CD8-positive, alpha-beta memory T cell (primary cell): ENCODE results near the gene SH2D3C. TPM values are rescaled to one million over a fixed set of nuclear protein-coding genes. Genes with fewer than 3 reads are reported as not detected.

Source experiments
- CTCF ChIA-PET: fragments of 350-600 bp; sonication (Branson Sonifier 250); formaldehyde crosslinking; loops from one replicate; lab custom pipeline; 2021; ENCODE audit warnings: antibody characterized with exemption; lab: Charles Lee
- POLR2A ChIA-PET: fragments of 350-600 bp; sonication (Branson Sonifier 250); formaldehyde crosslinking; loops from one replicate; lab custom pipeline; 2021; ENCODE audit warnings: antibody characterized with exemption; lab: Charles Lee
- DNase-seq, 5 donors: peaks; one replicate each; pipeline versions ENCODE4 v3.0.0 to v3.0.0-alpha.2; 2020 to 2022; ENCODE audit warnings: mixed read lengths in 1 of 5
- H3K27ac ChIP-seq: one replicate; pipeline ENCODE4 v1.7.0; 2013; ENCODE audit warnings: low read depth, mild to moderate bottlenecking, low read length, moderate library complexity
- H3K27me3 ChIP-seq: 2 replicates; pipeline ENCODE4 v1.7.0; 2013; ENCODE audit warnings: low read length, mild to moderate bottlenecking; ENCODE audit not compliant: insufficient read depth, poor library complexity, severe bottlenecking
- H3K36me3 ChIP-seq: 2 replicates; pipeline ENCODE4 v1.7.0; 2013; ENCODE audit warnings: mild to moderate bottlenecking, low read length, moderate library complexity; ENCODE audit not compliant: insufficient read depth
- H3K4me1 ChIP-seq: 2 replicates; pipeline ENCODE4 v1.7.0; 2013; ENCODE audit warnings: mild to moderate bottlenecking, low read length, moderate library complexity; ENCODE audit not compliant: insufficient read depth
- H3K4me3 ChIP-seq: 2 replicates; pipeline ENCODE4 v1.7.0; 2013; ENCODE audit warnings: mild to moderate bottlenecking, low read length
- H3K9me3 ChIP-seq: 2 replicates; pipeline ENCODE4 v1.7.0; 2013; ENCODE audit warnings: mild to moderate bottlenecking, low read length
- H3K27ac Mint-ChIP-seq, 8 donors: one replicate each; pipeline ENCODE4 v1.8.0; 2020 to 2021; ENCODE audit warnings: mixed read lengths in 8 of 8, mild to moderate bottlenecking in 6 of 8, inconsistent platforms in 3 of 8, moderate library complexity in 3 of 8
- H3K27me3 Mint-ChIP-seq, 2 donors: one replicate each; pipeline ENCODE4 v1.8.0; 2020 to 2021; ENCODE audit warnings: mixed read lengths in 2 of 2, mild to moderate bottlenecking in 1 of 2, moderate library complexity in 1 of 2
- H3K36me3 Mint-ChIP-seq, 3 donors: one replicate each; pipeline ENCODE4 v1.8.0; 2020 to 2021; ENCODE audit warnings: mixed read lengths in 3 of 3, inconsistent platforms in 1 of 3, mild to moderate bottlenecking in 1 of 3
- H3K4me1 Mint-ChIP-seq, 3 donors: one replicate each; pipeline ENCODE4 v1.8.0; 2020 to 2021; ENCODE audit warnings: mixed read lengths in 3 of 3, inconsistent platforms in 1 of 3, mild to moderate bottlenecking in 1 of 3
- H3K4me3 Mint-ChIP-seq, 7 donors: one replicate each; pipeline ENCODE4 v1.8.0; 2020 to 2021; ENCODE audit warnings: mixed read lengths in 7 of 7, mild to moderate bottlenecking in 6 of 7, moderate library complexity in 4 of 7, inconsistent platforms in 2 of 7
- H3K9me3 Mint-ChIP-seq, 5 donors: one replicate each; pipeline ENCODE4 v1.8.0; 2020 to 2022; ENCODE audit warnings: mixed read lengths in 5 of 5, mild to moderate bottlenecking in 3 of 5, moderate library complexity in 2 of 5, inconsistent platforms in 1 of 5
- polyA plus RNA-seq: library from polyadenylated mRNA; unstranded; fragments of 300-500 nt; fragmentation: Illumina TruSeq; gene quantifications from one replicate; pipeline ENCODE4 v1.2.3, GENCODE V29; 2021
- total RNA-seq, 2 experiments: library from RNA; stranded (reverse); gene quantifications; one replicate each; pipeline ENCODE4 v1.2.3, GENCODE V29; 2021

SH2D3C gene
- total and polyA plus RNA-seq, 3 experiments from 2014 or later, result 13.9 to 50.7 (median 14.1) TPM

DNA sequence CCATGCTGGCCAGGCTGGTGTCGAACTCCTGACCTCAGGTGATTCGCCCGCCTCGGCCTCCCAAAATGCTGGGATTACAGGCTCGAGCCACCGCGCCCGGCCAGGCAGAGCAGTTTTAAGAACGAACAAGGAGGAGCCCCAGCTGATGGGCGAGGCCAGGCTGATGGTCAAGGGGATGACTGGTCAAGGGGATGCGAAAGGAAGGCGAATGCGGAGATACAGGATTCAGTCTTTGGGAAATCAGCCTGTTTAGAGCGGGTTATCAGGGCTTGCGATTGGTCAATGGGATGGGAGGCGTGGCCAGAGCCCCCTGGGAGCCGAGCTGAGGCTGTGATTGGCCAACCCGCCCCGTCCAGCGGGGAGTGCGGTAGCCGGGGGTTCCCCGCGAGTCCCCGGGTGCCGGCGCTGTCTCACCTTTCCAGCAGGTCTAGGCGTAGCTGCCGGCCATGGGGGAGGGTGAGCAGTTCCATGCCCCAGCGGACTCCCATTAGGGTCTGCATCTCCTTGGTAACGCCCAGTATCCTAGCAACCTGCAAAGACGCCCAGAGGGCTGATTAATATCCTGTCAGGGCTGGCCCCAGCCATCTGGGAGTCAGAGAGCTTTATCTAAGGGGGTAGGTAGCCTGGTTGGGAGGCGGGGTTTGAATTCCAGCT is 35.9 kb downstream of the SH2D3C start:
- ChIA-PET CTCF (interaction anchor here (1.6 to 4.9 kb wide), 3 partner anchors 8 to 127 kb away, joined by 7 to 21 read pairs (median 14); partner anchors contain the start of genes CDK9 and TOR2A), POLR2A (interaction anchor here (1.3 kb wide), 1 partner anchor 28 kb away, joined by 5 read pairs; no protein-coding TSS in a partner anchor)
- H3K9me3 Mint-ChIP-seq, result no peaks in the 10 kb centered on the region
- Histone ChIP-seq H3K36me3 (peaks cover 20% of the 10 kb centered on the region), H3K27me3 (no peaks in the 10 kb centered on the region), H3K4me1 (peaks cover 6% of the 10 kb centered on the region), H3K27ac (no peak overlapping the region), H3K9me3 (no peaks in the 10 kb centered on the region), H3K4me3 (no peak overlapping the region)
- H3K27ac Mint-ChIP-seq, result peak overlapping the region in 1 of 8 donors; percentile 52
- peaks cover 6 to 10% (median 8%) of the 10 kb centered on the region in 3 donors for H3K4me1 Mint-ChIP-seq
- DNase-seq, result no peak
- H3K27me3 Mint-ChIP-seq, result no peaks in the 10 kb centered on the region
- H3K36me3 Mint-ChIP-seq, result peaks cover 0 to 87% (median 12%) of the 10 kb centered on the region in 3 donors
- no peak overlapping the region for H3K4me3 Mint-ChIP-seq

- Histone ChIP-seq H3K27me3 (no peaks in the 10 kb centered on the region), H3K27ac (no peak overlapping the region), H3K36me3 (peaks cover 20% of the 10 kb centered on the region), H3K4me3 (no peak overlapping the region), H3K4me1 (peaks cover 2% of the 10 kb centered on the region), H3K9me3 (no peaks in the 10 kb centered on the region)
- Mint-ChIP-seq H3K27ac (peak overlapping the region in 3 of 8 donors; percentile 75 to 93 (median 89)), H3K27me3 (no peaks in the 10 kb centered on the region), H3K9me3 (no peaks in the 10 kb centered on the region), H3K36me3 (peaks cover 0 to 84% (median 12%) of the 10 kb centered on the region in 3 donors), H3K4me3 (no peak overlapping the region), H3K4me1 (peaks cover 3 to 7% (median 3%) of the 10 kb centered on the region in 3 donors)
- POLR2A ChIA-PET, result interaction anchor here (0.7 to 1.3 kb wide), 2 partner anchors 29 to 44 kb away, joined by 5 to 7 read pairs; partner anchors contain the start of gene CDK9
- DNase-seq, result no peak
- CTCF ChIA-PET, result interaction anchor here (4.9 kb wide), 1 partner anchor 43 kb away, joined by 21 read pairs; the partner anchor contains the start of gene CDK9
Observed at GRCh38 chr9:127741831-127742434, 36.5 kb downstream of the SH2D3C start.

DNA sequence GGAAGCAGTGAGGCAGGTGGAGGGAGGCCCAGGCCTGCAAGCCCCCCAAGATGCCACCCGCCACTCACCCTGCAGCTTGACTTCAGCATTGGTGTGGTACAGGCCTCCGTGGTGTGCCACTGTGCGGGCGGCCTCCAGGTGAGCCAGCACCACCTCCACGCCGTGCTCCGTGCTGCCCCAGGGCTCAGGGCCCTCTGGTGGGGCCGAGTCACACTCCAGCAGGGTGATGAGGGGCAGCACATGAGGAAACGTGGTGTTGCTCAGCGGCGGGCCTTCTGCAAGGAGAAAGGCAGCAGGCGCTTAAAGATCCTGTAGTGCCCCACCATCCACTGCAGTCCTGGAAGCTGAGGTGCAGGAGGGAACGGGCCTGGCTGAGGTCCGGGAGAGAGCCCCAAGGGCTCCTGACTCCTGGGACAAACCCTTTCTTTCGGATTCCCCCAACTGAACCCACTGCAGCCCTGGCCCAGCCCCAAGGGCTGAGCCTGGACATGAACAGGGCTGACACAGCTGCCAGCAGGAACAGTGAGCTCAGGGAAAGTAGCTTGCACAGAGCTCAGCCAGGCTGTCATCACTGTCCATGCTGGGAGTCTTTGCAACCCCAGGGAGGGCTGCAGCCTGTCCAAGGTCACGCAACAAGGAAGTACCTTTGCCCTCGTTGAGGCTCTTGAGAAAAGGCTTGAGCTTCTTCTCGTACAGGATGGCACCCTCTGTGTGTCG is 38.7 kb downstream of the SH2D3C start:
- peaks cover 14% of the 10 kb centered on the region for H3K36me3 ChIP-seq
- H3K27me3 ChIP-seq, result no peaks in the 10 kb centered on the region
- H3K4me3 Mint-ChIP-seq, result no peak overlapping the region
- no peaks in the 10 kb centered on the region for H3K9me3 Mint-ChIP-seq
- H3K4me1 ChIP-seq, result peaks cover 7% of the 10 kb centered on the region
- H3K4me3 ChIP-seq, result no peak overlapping the region
- H3K36me3 Mint-ChIP-seq, result peaks cover 0 to 68% (median 11%) of the 10 kb centered on the region in 3 donors
- H3K27ac Mint-ChIP-seq, result peak overlapping the region in 1 of 8 donors; percentile 68
- H3K4me1 Mint-ChIP-seq, result peaks cover 6 to 12% (median 10%) of the 10 kb centered on the region in 3 donors
- POLR2A ChIA-PET, result no interaction called here
- CTCF ChIA-PET, result interaction anchor here (0.9 to 1.4 kb wide), 2 partner anchors 29 to 131 kb away, joined by 3 read pairs; no protein-coding TSS in a partner anchor
- H3K9me3 ChIP-seq, result no peaks in the 10 kb centered on the region
- H3K27me3 Mint-ChIP-seq, result no peaks in the 10 kb centered on the region
- DNase-seq, result no peak
- H3K27ac ChIP-seq, result no peak overlapping the region

DNA sequence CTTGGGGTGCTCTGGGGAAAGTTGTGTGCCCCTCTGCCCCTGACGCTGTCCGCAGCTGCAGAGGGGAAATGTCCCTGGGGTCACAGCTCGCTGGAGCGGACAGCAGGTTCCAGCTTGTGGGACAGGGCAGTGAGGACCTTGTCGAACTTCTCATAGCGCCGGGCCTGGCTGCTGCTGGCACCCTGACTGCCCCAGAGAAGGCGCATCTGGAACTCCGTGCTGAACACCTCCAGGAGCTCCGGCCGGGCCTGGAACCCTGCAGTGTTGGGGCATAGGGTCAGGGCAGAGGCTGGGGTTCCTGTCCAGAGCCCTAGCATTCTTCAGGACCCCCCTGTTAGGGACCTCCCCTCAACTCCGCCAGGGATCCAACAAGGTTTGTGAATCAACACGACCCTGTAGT is 39.8 kb downstream of the SH2D3C start:
- Mint-ChIP-seq H3K36me3 (peaks cover 0 to 58% (median 11%) of the 10 kb centered on the region in 3 donors), H3K27me3 (no peaks in the 10 kb centered on the region), H3K4me3 (no peak overlapping the region), H3K9me3 (no peaks in the 10 kb centered on the region), H3K4me1 (peaks cover 13 to 21% (median 19%) of the 10 kb centered on the region in 3 donors), H3K27ac (peak overlapping the region in 6 of 8 donors; percentile 50 to 92 (median 89))
- H3K27me3 ChIP-seq, result no peaks in the 10 kb centered on the region
- no peak for DNase-seq
- peaks cover 8% of the 10 kb centered on the region for H3K36me3 ChIP-seq
- CTCF ChIA-PET, result interaction anchor here (0.8 to 6.1 kb wide), 3 partner anchors 24 to 184 kb away, joined by 3 to 68 read pairs (median 4); no protein-coding TSS in a partner anchor
- H3K27ac ChIP-seq, result no peak overlapping the region
- no peak overlapping the region for H3K4me3 ChIP-seq
- POLR2A ChIA-PET, result interaction anchor here (1.6 kb wide), 1 partner anchor 37 kb away, joined by 3 read pairs; no protein-coding TSS in a partner anchor
- no peaks in the 10 kb centered on the region for H3K9me3 ChIP-seq
- peaks cover 18% of the 10 kb centered on the region for H3K4me1 ChIP-seq

DNA sequence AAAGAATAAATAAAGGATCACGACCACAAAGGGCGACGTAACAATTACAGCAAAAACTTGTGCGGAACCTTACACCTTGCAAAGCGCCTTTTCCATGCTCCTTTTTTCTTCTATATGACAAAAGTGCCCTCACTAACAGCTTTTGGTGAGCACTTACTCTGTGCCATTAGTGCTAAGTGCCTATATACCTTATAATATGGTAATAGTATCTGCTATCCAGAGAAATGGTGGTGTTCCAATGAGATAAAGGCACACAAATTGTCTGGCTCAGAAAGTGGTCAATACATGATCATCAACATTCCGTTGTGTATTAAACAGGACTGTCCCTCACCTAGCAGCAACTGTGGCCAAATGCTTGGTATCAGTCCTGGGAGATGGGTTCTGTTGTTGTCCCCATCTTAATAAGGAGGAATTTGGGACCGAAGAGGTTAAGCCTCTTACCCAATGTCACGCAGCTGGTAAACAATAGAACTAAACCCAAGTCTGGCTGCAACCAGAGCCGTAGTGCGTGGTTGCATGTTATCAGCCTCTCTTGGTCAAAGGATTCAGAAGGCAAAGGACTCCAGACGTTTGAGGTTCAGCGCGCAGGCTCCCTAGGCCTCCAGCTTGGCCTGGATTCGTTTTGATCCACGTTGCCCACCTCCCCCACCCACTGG is 42.8 kb downstream of the SH2D3C start:
- peaks cover 0 to 47% (median 7%) of the 10 kb centered on the region in 3 donors for H3K36me3 Mint-ChIP-seq

DNA sequence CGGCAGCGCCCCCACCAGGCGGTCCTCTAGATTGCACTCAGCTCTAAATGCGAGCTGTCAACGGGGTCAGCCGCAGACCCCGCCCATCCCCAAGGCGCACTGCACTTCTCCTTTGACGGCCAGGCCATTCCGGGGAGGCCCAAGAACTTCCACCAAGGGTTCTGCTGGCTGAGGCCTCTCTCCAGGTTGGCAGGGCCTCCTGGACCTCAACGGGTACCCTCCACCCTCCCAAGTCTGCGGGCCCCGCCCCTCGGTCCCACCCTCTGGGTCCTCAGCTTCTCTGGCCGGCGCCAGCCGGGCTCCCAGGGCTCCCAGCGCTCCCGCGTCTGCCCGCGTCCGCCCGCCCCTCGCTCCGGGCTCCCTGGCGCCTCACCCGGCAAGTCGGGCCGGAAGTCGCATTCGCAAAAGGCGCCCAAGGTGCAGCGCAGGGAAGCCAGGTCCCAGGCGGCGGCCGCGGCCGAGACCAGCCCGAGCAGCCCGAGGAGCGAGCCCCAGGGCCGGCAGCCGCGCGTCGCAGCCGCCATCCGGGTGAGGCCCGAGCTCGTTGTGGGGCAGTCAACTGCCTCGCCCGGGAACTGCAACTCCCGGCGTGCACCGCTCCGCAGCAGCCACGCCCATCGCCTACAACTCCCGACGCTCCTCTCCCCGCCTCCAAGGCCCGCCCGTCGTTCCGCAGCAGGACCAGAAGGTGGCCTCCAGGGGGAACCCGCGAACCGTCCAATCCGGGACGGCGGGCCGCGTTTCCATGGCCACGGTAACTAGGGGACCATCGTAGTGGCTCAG is 43.5 kb downstream of the SH2D3C start, which contains the start of gene TOR2A:
TOR2A (minus strand) TSS at position 548 of the 783 bp plus-strand sequence; CDS start at position 524, 24 bp downstream.
- Histone ChIP-seq H3K4me3 (peak within 1 kb of the TSS; percentile 94), H3K27ac (peak within 1 kb of the TSS; percentile 62), H3K4me1 (peaks cover 22% of the 10 kb centered on the region), H3K9me3 (no peaks in the 10 kb centered on the region), H3K27me3 (no peaks in the 10 kb centered on the region), H3K36me3 (no peaks in the 10 kb centered on the region)
- peak; percentile 99 for DNase-seq
- Mint-ChIP-seq H3K9me3 (no peaks in the 10 kb centered on the region), H3K27me3 (no peaks in the 10 kb centered on the region), H3K4me3 (peak within 1 kb of the TSS; percentile 80 to 98 (median 94)), H3K36me3 (peaks cover 0 to 43% (median 7%) of the 10 kb centered on the region in 3 donors), H3K27ac (peak within 1 kb of the TSS; percentile 85 to 98 (median 96)), H3K4me1 (peaks cover 14 to 25% (median 23%) of the 10 kb centered on the region in 3 donors)
- CTCF ChIA-PET, result interaction anchor here (0.6 to 6.1 kb wide), 60 partner anchors 9 to 511 kb away, joined by 3 to 68 read pairs (median 6); partner anchors contain the start of genes AK1, CDK9, CFAP157 and ENG
- POLR2A ChIA-PET, result interaction anchor here (0.6 to 1.9 kb wide), 15 partner anchors 12 to 187 kb away, joined by 3 to 16 read pairs (median 4); partner anchors contain the start of genes CDK9, CFAP157, SH2D3C and TTC16

More for the DNA sequence above, 42.8 kb downstream of the SH2D3C start:
- Mint-ChIP-seq H3K9me3 (no peaks in the 10 kb centered on the region), H3K27ac (peak overlapping the region; percentile 85 to 98 (median 96)), H3K4me3 (peak overlapping the region; percentile 80 to 98 (median 94)), H3K27me3 (no peaks in the 10 kb centered on the region), H3K4me1 (peaks cover 14 to 25% (median 23%) of the 10 kb centered on the region in 3 donors)
- no peaks in the 10 kb centered on the region for H3K27me3 ChIP-seq
- H3K9me3 ChIP-seq, result no peaks in the 10 kb centered on the region
- peak overlapping the region; percentile 62 for H3K27ac ChIP-seq
- CTCF ChIA-PET, result interaction anchor here (1.0 to 6.1 kb wide), 41 partner anchors 10 to 339 kb away, joined by 3 to 68 read pairs (median 7); partner anchors contain the start of genes AK1, CDK9, CFAP157 and ENG
- H3K4me1 ChIP-seq, result peaks cover 22% of the 10 kb centered on the region
- no peak for DNase-seq
- H3K36me3 ChIP-seq, result no peaks in the 10 kb centered on the region
- no peak overlapping the region for H3K4me3 ChIP-seq
- POLR2A ChIA-PET, result interaction anchor here (1.1 to 1.9 kb wide), 11 partner anchors 16 to 186 kb away, joined by 4 to 16 read pairs (median 5); partner anchors contain the start of genes CDK9, CFAP157, SH2D3C and TTC16
